Nephron progenitor cell (in vitro differentiated cells): ENCODE measurements around the gene CTNND2.

Source experiments
- DNase-seq: peaks from one replicate; pipeline ENCODE4 v3.0.0; 2021
- H3K27ac Mint-ChIP-seq: 2 replicates; pipeline ENCODE4 v1.8.0; 2021; ENCODE audit warnings: mild to moderate bottlenecking, moderate library complexity, mixed read lengths
- H3K27me3 Mint-ChIP-seq: 2 replicates; pipeline ENCODE4 v1.8.0; 2021; ENCODE audit warnings: mild to moderate bottlenecking, low read depth, mixed read lengths; ENCODE audit not compliant: poor library complexity
- H3K36me3 Mint-ChIP-seq: 2 replicates; pipeline ENCODE4 v1.8.0; 2021; ENCODE audit warnings: low read depth, mixed read lengths
- H3K4me1 Mint-ChIP-seq: 2 replicates; pipeline ENCODE4 v1.8.0; 2021; ENCODE audit warnings: mixed read lengths
- H3K4me3 Mint-ChIP-seq: 2 replicates; pipeline ENCODE4 v1.8.0; 2021; ENCODE audit warnings: mild to moderate bottlenecking, moderate library complexity, mixed read lengths
- H3K9me3 Mint-ChIP-seq: 2 replicates; pipeline ENCODE4 v1.8.0; 2021; ENCODE audit warnings: mild to moderate bottlenecking, moderate library complexity, mixed read lengths
- CTCF ChIP-seq: fragments of 200-600 bp; sonication (generic); IDR thresholded peaks from 2 replicates; pipeline ENCODE4 v1.5.0; 2021; ENCODE audit warnings: antibody characterized with exemption

CTNND2 gene

GRCh38 chr5:11611011-11611410, 293.2 kb downstream of the CTNND2 start:
- Mint-ChIP-seq H3K27me3 (peaks cover 6% of the 10 kb centered on the region), H3K4me1 (peaks cover 10% of the 10 kb centered on the region), H3K27ac (no peak overlapping the region), H3K9me3 (no peaks in the 10 kb centered on the region), H3K4me3 (no peak overlapping the region), H3K36me3 (no peaks in the 10 kb centered on the region)
- no peak for TF ChIP-seq CTCF
- DNase-seq: no peak

GRCh38 chr5:11609570-11610303, 294.5 kb downstream of the CTNND2 start:
- H3K9me3 Mint-ChIP-seq: no peaks in the 10 kb centered on the region
- H3K27me3 Mint-ChIP-seq: peaks cover 6% of the 10 kb centered on the region
- no peaks in the 10 kb centered on the region for H3K36me3 Mint-ChIP-seq
- H3K4me3 Mint-ChIP-seq: no peak overlapping the region
- no peak overlapping the region for H3K27ac Mint-ChIP-seq
- no peak for TF ChIP-seq CTCF
- peaks cover 10% of the 10 kb centered on the region for H3K4me1 Mint-ChIP-seq
- no peak for DNase-seq

GRCh38 chr5:11608530-11608929, 295.7 kb downstream of the CTNND2 start:
- Mint-ChIP-seq H3K27me3 (peaks cover 6% of the 10 kb centered on the region), H3K4me3 (no peak overlapping the region), H3K4me1 (peaks cover 10% of the 10 kb centered on the region), H3K27ac (no peak overlapping the region), H3K36me3 (no peaks in the 10 kb centered on the region), H3K9me3 (no peaks in the 10 kb centered on the region)
- TF ChIP-seq CTCF: no peak
- DNase-seq: no peak

DNA sequence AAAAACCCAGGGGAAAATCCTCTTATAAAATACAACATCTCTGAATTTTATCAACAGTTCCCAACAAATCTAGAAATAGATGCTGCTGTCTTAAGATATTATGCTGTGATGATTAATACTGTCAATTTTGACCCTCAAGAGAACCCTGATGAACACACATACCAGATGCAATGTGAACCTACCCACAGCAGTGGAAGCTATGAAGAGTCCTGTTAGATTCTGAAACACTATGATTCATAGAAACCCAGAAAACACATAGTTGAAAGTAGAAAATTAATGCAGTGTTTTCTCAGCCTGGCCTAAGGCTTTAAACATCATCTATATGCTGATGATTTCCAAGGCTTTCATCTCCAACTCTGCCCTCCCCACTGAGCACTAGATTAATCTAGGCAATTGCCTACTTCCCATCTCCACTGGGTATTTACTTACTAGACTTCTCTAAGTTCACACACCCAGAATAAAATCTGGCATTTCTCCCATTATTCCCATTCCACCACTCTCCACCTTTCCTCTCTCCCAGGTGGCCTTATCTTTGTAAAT, 296.2 kb downstream of the CTNND2 start:
- H3K4me1 Mint-ChIP-seq: peaks cover 10% of the 10 kb centered on the region
- no peak for DNase-seq
- H3K9me3 Mint-ChIP-seq: no peaks in the 10 kb centered on the region
- no peak for TF ChIP-seq CTCF
- no peak overlapping the region for H3K27ac Mint-ChIP-seq
- H3K36me3 Mint-ChIP-seq: no peaks in the 10 kb centered on the region
- no peak overlapping the region for H3K4me3 Mint-ChIP-seq
- H3K27me3 Mint-ChIP-seq: peaks cover 6% of the 10 kb centered on the region

DNA sequence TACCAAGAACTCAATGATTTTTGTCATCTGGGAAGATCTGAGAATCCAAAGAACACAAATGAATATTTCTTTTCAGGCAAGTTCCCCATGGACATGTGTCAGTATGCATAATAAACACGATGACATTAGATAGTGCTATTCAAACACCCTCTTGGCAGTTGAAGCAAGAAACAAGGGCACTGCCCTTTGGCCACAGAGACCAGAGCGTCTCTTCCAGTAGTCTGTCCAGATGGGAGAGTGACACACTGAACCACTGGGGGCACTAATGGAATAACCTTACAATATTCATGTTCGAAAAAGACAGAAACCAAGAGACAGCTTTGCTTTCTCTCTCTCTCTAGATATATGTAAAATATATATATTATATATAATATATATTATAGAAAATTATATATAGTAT, 301.9 kb downstream of the CTNND2 start:
- TF ChIP-seq CTCF: no peak
- no peak for DNase-seq
- no peak overlapping the region for H3K4me3 Mint-ChIP-seq
- H3K36me3 Mint-ChIP-seq: no peaks in the 10 kb centered on the region
- peaks cover 3% of the 10 kb centered on the region for H3K27me3 Mint-ChIP-seq
- H3K27ac Mint-ChIP-seq: no peak overlapping the region
- no peaks in the 10 kb centered on the region for H3K4me1 Mint-ChIP-seq
- H3K9me3 Mint-ChIP-seq: no peaks in the 10 kb centered on the region

- no peak overlapping the region for H3K27ac Mint-ChIP-seq
- no peaks in the 10 kb centered on the region for H3K36me3 Mint-ChIP-seq
- H3K4me1 Mint-ChIP-seq: peaks cover 7% of the 10 kb centered on the region
- TF ChIP-seq CTCF: no peak
- H3K9me3 Mint-ChIP-seq: no peaks in the 10 kb centered on the region
- H3K4me3 Mint-ChIP-seq: no peak overlapping the region
- peaks cover 3% of the 10 kb centered on the region for H3K27me3 Mint-ChIP-seq
- DNase-seq: no peak
Observed at GRCh38 chr5:11599499-11599898, 304.7 kb downstream of the CTNND2 start.
